ENCODE measurements around the gene CAMK2B.

GRCh38 chr7:44306606-44307005 lies 18.8 kb downstream of the CAMK2B start:
- TF ChIP-seq CTCF (IDR thresholded peaks at IDR 0.05; ENCODE audit: borderline replicate concordance, extremely low read depth, low read length, poor library complexity, severe bottlenecking) = no peak
- no peak for TF ChIP-seq EZH2 (IDR thresholded peaks at IDR 0.05; ENCODE audit: borderline replicate concordance, low read depth, low read length, severe bottlenecking)
